Measurements from ENCODE around the gene OR8S1. TPM values are rescaled to one million over a fixed set of nuclear protein-coding genes. Genes with fewer than 3 reads are reported as not detected.
A peak's percentile ranks its signal among the peaks of the same experiment; 100 is the strongest.

OR8S1 gene
- total and polyA plus RNA-seq, 10 of the 15 experiments (the other 5 are each of a cell fraction or from before 2014, with no cell fraction given): not detected

DNA sequence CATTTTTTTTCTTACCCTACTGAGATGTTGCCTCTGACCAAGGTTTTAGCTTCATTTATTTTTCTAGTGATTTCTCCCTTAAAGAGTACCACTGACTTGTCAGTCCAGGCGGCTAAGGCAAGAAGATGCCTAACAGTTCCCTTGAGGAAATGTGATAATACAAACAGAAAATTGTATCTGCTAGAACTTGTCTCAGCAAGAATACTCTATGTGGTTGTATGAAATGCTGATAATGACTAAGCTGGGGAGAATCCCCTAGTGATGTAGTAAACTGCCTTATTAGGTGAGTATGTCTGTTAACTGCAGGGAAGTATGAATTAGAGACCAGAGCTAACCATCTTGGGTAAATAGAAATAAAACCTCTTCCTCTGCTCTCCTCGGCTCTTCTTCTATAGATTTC lies 36.4 kb upstream of the OR8S1 start:
- 0% methylated on average over 2 of the region's 2 CpGs for WGBS (ENCODE audit: insufficient coverage, insufficient replicate concordance, low lambda C conversion rate, missing lambda C conversion rate)
- H3K9me3 ChIP-seq (replicated peaks; ENCODE audit: control insufficient read depth, insufficient read depth, low read length): no peaks in the 10 kb centered on the region
- POLR2A ChIA-PET: interaction anchor here (0.7 kb wide), 1 partner anchor 805 kb away, joined by 4 read pairs; no protein-coding TSS in a partner anchor
- TF ChIP-seq CHD1 (IDR thresholded peaks at IDR 0.05; ENCODE audit: low read depth, low read length) (no peak), CBFB (IDR thresholded peaks at IDR 0.05; ENCODE audit: low read depth) (no peak), NRF1 (conservative IDR thresholded peaks at IDR 0.05; ENCODE audit: low read depth, low read length) (no peak), IKZF1 (conservative IDR thresholded peaks at IDR 0.05) (peak; percentile 55), GABPA (IDR thresholded peaks at IDR 0.05; ENCODE audit: low read depth) (no peak), NR2C2 (IDR thresholded peaks at IDR 0.05; ENCODE audit: borderline replicate concordance, control insufficient read depth, insufficient read length, low read depth) (no peak), RB1 (IDR thresholded peaks at IDR 0.05; ENCODE audit: borderline replicate concordance) (no peak), SIN3A (IDR thresholded peaks at IDR 0.05; ENCODE audit: low read depth, low read length) (no peak), RFX5 (IDR thresholded peaks at IDR 0.05; ENCODE audit: low read depth, low read length) (no peak), POLR2AphosphoS2 (IDR thresholded peaks at IDR 0.05; ENCODE audit: low read depth, low read length) (no peak), EZH2 (IDR thresholded peaks at IDR 0.05; ENCODE audit: borderline replicate concordance, control insufficient read depth, low read depth, low read length) (no peak), POLR2AphosphoS5 (IDR thresholded peaks at IDR 0.05; ENCODE audit: low read length) (no peak), CHD4 (IDR thresholded peaks at IDR 0.05) (no peak), MEF2B (IDR thresholded peaks at IDR 0.05; ENCODE audit: partially characterized antibody, poor library complexity, severe bottlenecking) (peak; percentile 64), SUZ12 (IDR thresholded peaks at IDR 0.05; ENCODE audit: unreplicated experiment) (no peak), NFYB (IDR thresholded peaks at IDR 0.05; ENCODE audit: insufficient read depth, low read depth, low read length) (no peak), TARDBP (IDR thresholded peaks at IDR 0.05; ENCODE audit: borderline replicate concordance) (no peak)
- TF ChIP-seq, protein P1, sequence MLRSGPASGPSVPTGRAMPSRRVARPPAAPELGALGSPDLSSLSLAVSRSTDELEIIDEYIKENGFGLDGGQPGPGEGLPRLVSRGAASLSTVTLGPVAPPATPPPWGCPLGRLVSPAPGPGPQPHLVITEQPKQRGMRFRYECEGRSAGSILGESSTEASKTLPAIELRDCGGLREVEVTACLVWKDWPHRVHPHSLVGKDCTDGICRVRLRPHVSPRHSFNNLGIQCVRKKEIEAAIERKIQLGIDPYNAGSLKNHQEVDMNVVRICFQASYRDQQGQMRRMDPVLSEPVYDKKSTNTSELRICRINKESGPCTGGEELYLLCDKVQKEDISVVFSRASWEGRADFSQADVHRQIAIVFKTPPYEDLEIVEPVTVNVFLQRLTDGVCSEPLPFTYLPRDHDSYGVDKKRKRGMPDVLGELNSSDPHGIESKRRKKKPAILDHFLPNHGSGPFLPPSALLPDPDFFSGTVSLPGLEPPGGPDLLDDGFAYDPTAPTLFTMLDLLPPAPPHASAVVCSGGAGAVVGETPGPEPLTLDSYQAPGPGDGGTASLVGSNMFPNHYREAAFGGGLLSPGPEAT (IDR thresholded peaks at IDR 0.05; ENCODE audit: low read depth): peak; percentile 66; the same call in 1 of the 2 replicates
- TF ChIP-seq, protein P2, sequence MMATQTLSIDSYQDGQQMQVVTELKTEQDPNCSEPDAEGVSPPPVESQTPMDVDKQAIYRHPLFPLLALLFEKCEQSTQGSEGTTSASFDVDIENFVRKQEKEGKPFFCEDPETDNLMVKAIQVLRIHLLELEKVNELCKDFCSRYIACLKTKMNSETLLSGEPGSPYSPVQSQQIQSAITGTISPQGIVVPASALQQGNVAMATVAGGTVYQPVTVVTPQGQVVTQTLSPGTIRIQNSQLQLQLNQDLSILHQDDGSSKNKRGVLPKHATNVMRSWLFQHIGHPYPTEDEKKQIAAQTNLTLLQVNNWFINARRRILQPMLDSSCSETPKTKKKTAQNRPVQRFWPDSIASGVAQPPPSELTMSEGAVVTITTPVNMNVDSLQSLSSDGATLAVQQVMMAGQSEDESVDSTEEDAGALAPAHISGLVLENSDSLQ (IDR thresholded peaks at IDR 0.05): no peak
- TF ChIP-seq, protein P3, sequence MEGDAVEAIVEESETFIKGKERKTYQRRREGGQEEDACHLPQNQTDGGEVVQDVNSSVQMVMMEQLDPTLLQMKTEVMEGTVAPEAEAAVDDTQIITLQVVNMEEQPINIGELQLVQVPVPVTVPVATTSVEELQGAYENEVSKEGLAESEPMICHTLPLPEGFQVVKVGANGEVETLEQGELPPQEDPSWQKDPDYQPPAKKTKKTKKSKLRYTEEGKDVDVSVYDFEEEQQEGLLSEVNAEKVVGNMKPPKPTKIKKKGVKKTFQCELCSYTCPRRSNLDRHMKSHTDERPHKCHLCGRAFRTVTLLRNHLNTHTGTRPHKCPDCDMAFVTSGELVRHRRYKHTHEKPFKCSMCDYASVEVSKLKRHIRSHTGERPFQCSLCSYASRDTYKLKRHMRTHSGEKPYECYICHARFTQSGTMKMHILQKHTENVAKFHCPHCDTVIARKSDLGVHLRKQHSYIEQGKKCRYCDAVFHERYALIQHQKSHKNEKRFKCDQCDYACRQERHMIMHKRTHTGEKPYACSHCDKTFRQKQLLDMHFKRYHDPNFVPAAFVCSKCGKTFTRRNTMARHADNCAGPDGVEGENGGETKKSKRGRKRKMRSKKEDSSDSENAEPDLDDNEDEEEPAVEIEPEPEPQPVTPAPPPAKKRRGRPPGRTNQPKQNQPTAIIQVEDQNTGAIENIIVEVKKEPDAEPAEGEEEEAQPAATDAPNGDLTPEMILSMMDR (IDR thresholded peaks at IDR 0.05 in 2 of 3, conservative IDR thresholded peaks at IDR 0.05 in 1 of 3; ENCODE audit: control insufficient read depth in 2 of 3, extremely low read depth in 1 of 3, insufficient read depth in 1 of 3, low read depth in 3 of 3, low read length in 3 of 3): no peak

More for the DNA sequence above, 36.4 kb upstream of the OR8S1 start:
- H3K9ac ChIP-seq (ENCODE audit: control insufficient read depth, insufficient read depth, low read length): no peak overlapping the region; the same call in 1 of the 2 replicates
- in situ Hi-C loops (cut with MboI) (no loop called here), intact Hi-C loops (cut with micrococcal nuclease; ENCODE audit: unreplicated experiment) (no loop called here)
- CTCF ChIA-PET: interaction anchor here (0.9 to 1.4 kb wide), 4 partner anchors 9 to 203 kb away, joined by 3 to 4 read pairs (median 3); no protein-coding TSS in a partner anchor
- H3K27me3 ChIP-seq (replicated peaks in 1 of 2; ENCODE audit: control insufficient read depth in 2 of 2, insufficient read depth in 2 of 2, low read length in 1 of 2): no peaks in the 10 kb centered on the region
- 0 out of 2 replicates have a peak, but pooled peaks cover 5% of the 10 kb centered on the region for H3K4me1 ChIP-seq (ENCODE audit: control insufficient read depth, insufficient read depth, low read length)
- FAIRE-seq (peak; percentile 66), DNase-seq (ENCODE audit: low read depth, low spot score) (peak; percentile 45), ATAC-seq (peak; percentile 97)
- SMC1A ChIA-PET (ENCODE audit: uncharacterized antibody, unreplicated experiment): interaction anchor here (0.8 to 2.6 kb wide), 12 partner anchors 8 to 318 kb away, joined by 3 to 9 read pairs (median 3); no protein-coding TSS in a partner anchor
- BruUV-seq (replicated peaks): no TSS peak
- no peak overlapping the region for H3K4me2 ChIP-seq (ENCODE audit: control insufficient read depth, insufficient read depth)
- no peak overlapping the region for H3K4me3 ChIP-seq
- no peaks in the 10 kb centered on the region for H3K79me2 ChIP-seq (ENCODE audit: control insufficient read depth, insufficient read depth, low read length)
- no peaks in the 10 kb centered on the region for H3K36me3 ChIP-seq (ENCODE audit: control insufficient read depth in 2 of 2, insufficient read depth in 2 of 2, low read length in 1 of 2)
- H3K27ac ChIP-seq (ENCODE audit: control insufficient read depth, insufficient read depth): no peak overlapping the region; the same call in 1 of the 2 replicates
- no peaks in the 10 kb centered on the region for H4K20me1 ChIP-seq (ENCODE audit: control insufficient read depth, insufficient read depth)
- RAD21 ChIA-PET (ENCODE audit: unreplicated experiment): interaction anchor here (0.8 to 2.2 kb wide), 5 partner anchors 22 to 154 kb away, joined by 3 to 6 read pairs (median 3); no protein-coding TSS in a partner anchor
- no peak overlapping the region for H2AFZ ChIP-seq (ENCODE audit: control insufficient read depth, low read depth, low read length)
